Measurements from ENCODE around the gene ZDHHC7. TPM values are rescaled to one million over a fixed set of nuclear protein-coding genes. Genes with fewer than 3 reads are reported as not detected.

The ZDHHC7 gene
- total and polyA plus RNA-seq, 9 of the 15 experiments (the other 6 are each of a cell fraction or from before 2014, with no cell fraction given) = 1.7 to 49.7 (median 37.4) TPM

GRCh38 chr16:84952335-84953189 lies 58.8 kb downstream of the ZDHHC7 start (continued):
- TF ChIP-seq JUN (IDR thresholded peaks at IDR 0.05; ENCODE audit: borderline replicate concordance, low read depth, low read length) (peak; percentile 50; the same call in 1 of the 2 replicates), JUN (CRISPR knock-in tag; IDR thresholded peaks at IDR 0.05; ENCODE audit: borderline replicate concordance) (no peak), PHF20 (IDR thresholded peaks at IDR 0.05; ENCODE audit: partially characterized antibody) (peak; percentile 40), RNF2 (IDR thresholded peaks at IDR 0.05) (peak; percentile 93), TCF3 (CRISPR knock-in tag; IDR thresholded peaks at IDR 0.05) (peak; percentile 97), PKNOX1 (IDR thresholded peaks at IDR 0.05) (peak; percentile 68), ZNF318 (IDR thresholded peaks at IDR 0.05; ENCODE audit: borderline replicate concordance in 1 of 2, low read depth in 1 of 2) (0 out of 4 replicates have a peak, but pooled peaks of 1 of the 2 experiments have one; percentile 18), TAF7 (tag; IDR thresholded peaks at IDR 0.05) (no peak), FOSL1 (tag; conservative IDR thresholded peaks at IDR 0.05) (peak; percentile 85), HIVEP1 (CRISPR knock-in tag; IDR thresholded peaks at IDR 0.05) (peak; percentile 68; the same call in 1 of the 2 replicates), NR1H2 (CRISPR knock-in tag; IDR thresholded peaks at IDR 0.05) (peak; percentile 60; the same call in 1 of the 2 replicates), ZNF133 (CRISPR knock-in tag; IDR thresholded peaks at IDR 0.05) (no peak), ZNF639 (CRISPR knock-in tag; conservative IDR thresholded peaks at IDR 0.05 in 1 of 2, IDR thresholded peaks at IDR 0.05 in 1 of 2) (peak in 1 of 2 experiments; percentile 80; a peak in 2 of 4 replicates), MXI1 (IDR thresholded peaks at IDR 0.05; ENCODE audit: low read depth, low read length) (peak; percentile 70), CHD2 (IDR thresholded peaks at IDR 0.05; ENCODE audit: low read depth, low read length) (no peak), CREB1 (IDR thresholded peaks at IDR 0.05) (peak; percentile 57), CREB1 (CRISPR knock-in tag; IDR thresholded peaks at IDR 0.05) (peak; percentile 48; the same call in 1 of the 2 replicates)

Data from K562 (cell line).